HG03558 (cell line): ENCODE measurements around the gene CD248.
"Not testable (repeated sequence)": the region's sequence is repeated elsewhere in the genome, so short reads cannot be mapped to it uniquely, and the experiment has no call there.

Source experiments
- ATAC-seq: cut with Tn5 transposase; IDR thresholded peaks from one replicate; pipeline ENCODE4 v1.9.1; 2021; ENCODE audit warnings: moderate number of reproducible peaks; ENCODE audit not compliant: unreplicated experiment; ENCODE audit errors: extremely low read depth

The CD248 gene, protein sequence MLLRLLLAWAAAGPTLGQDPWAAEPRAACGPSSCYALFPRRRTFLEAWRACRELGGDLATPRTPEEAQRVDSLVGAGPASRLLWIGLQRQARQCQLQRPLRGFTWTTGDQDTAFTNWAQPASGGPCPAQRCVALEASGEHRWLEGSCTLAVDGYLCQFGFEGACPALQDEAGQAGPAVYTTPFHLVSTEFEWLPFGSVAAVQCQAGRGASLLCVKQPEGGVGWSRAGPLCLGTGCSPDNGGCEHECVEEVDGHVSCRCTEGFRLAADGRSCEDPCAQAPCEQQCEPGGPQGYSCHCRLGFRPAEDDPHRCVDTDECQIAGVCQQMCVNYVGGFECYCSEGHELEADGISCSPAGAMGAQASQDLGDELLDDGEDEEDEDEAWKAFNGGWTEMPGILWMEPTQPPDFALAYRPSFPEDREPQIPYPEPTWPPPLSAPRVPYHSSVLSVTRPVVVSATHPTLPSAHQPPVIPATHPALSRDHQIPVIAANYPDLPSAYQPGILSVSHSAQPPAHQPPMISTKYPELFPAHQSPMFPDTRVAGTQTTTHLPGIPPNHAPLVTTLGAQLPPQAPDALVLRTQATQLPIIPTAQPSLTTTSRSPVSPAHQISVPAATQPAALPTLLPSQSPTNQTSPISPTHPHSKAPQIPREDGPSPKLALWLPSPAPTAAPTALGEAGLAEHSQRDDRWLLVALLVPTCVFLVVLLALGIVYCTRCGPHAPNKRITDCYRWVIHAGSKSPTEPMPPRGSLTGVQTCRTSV

DNA sequence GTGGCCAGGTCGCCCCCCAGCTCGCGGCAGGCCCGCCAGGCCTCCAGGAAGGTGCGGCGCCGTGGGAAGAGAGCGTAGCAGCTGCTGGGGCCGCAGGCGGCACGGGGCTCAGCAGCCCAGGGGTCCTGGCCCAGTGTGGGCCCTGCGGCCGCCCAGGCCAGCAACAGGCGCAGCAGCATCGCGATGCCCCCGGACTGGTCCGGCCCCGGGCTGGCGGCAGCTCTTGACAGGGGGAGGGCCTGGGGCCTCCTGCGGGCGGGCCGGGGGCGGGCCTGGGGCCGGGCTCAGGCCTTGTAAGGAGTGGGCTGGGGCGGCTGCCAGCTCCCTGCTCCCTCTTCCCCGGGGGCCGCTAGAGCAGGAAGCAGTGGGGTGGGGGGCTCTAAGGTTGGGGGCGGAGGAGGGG is at the start of gene CD248:
CD248 (minus strand) TSS at position 196 of the 403 bp plus-strand sequence; CDS start at position 179, 17 bp downstream.
- no peak for ATAC-seq

DNA sequence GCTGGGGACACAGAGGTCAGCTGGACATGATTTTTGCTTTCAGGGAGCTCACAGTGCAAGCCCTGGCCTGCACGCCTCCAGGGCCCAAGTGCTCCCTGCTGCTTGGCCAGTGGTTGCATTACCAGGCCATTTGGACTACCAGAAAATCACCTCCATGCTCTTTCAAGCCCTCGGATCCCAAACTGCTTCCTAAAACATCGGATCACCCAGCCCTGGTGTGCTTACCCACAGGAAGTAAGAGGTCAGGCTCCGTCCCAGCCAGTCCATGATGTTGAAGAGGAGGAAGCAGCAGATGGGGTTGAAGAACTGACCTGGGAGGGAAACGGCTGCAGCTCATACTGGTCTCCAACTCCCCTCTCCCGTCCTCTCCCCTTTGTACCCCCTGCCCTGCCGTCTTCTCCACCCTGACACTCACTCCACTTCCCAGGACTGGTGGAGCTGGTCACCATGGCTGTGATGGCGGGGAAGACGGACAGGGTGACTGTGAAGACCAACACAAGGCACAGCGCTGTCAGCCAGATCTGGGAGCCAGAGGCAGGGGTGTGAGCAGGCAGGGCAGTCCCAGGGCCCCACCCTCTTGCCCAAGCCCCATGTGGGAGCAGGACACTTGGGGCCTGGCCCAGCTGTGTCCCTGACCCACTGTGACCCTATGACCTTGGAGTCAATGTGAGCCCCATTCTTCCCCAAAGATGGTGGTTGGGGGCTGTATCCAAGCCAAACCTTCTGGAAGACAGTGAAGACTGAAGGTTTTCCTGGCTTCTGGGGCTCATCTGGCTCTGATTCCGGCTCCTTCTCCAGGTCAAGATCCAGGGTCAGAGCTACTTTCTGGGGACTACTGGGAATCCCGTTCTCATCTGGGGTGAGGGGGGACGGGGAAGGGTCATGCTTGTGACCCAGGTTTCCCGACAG is 49.1 kb upstream of the CD248 start:
- ATAC-seq: no peak

DNA sequence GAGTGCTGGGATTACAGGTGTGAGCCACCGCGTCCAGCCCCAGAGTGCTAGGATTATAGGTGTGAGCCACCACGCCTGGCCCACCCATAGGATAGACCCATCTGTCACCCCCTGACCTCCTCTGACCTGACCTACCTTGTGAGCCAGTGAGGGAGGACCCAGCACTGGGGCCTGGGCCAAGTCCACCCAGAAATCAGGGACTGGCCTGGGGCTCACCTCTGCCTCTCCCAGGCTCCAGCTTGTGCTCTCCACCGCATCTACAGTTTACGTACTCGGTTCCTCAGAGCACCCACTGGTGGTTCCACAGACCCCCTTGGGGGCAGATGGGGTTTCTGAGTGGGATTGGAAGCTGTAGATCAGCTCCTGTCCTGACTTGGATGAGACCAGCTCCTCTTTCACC is 48.3 kb upstream of the CD248 start:
- ATAC-seq: no peak

DNA sequence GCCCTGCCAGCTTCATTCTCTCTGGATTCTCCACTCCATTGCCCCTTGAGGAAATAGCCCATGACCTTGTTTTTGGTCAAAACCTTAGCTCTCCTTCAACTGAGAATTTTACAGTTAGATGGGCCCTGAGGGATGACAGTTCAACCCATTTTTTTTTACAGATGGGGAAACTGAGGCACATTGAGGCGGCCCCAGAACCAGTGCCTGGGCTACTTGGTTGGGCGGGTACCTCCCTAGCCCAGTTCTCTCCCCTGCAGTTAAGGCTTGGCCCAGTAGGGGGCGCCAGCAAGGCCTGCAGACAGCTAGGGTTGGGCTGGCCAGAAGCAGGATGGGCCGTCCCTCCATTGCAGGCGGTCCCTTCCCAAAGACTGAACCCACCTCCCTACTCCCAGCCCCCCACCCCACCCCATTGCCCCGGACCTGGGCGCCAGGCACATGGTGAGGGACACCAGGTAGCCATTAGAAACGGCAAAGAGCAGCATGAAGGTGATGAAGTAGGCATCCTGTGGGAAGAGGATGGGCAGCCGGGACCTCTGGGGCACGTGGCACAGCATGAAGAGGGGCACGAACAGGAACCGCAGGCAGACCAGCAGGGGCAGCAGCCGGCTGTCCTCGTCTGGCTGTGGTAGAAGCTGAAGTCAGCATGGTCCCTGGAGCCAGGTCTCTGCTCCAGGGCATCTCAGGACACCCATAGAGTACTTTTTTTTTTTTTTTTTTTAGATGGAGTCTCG is 47.1 kb upstream of the CD248 start:
- ATAC-seq: no peak

DNA sequence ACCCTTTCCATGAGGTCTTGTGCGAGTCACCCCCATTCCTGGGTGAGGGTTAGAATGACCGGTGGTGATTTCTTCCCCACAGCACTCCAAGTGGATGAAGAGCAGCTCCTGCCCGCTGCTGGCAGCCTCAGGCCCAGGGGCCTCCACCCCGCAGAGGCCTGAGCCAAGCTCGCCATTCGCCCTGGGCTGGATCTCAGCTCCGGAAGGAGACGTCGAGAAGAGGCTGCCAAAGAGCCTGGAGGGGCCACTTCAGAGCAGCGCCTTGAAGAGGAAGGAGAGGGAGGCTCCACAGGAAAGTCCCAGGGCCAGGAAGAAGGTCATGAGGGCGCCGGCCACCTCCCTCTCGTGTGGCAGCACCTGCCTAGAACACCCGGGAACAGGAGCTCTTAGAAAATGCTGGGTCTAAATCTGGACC is 46.4 kb upstream of the CD248 start:
- no peak for ATAC-seq

DNA sequence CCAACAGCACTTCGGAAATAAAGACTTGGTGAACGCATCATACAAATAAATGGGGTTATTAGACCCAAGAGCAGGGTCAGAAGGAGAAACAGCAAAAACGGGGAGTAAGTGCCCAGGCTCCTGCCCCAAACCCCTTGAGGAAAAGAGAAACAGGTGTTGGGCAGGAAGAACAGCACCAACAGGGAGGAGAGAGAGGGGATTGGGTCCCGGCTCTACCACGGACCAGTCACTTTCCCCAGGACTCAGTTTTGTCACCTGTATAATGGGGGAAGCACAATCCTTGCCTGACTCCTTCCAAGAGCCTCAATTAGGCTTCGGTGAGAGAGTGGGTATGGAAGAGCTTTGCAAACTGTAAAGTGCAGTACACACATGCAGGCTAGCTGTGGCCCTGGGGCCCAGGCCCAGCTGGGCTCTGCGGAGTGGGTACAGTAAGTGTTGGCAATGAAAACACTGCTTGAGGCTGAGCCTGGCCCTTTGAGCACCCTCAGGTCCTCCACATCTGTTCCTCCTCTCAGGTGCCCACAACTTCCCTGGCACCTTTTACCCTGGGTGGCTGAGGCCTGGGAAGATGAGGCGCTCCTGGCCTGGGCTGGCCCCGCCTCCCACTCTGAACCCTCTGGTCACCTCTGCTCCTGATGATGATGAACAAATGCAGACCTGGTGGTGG is 45.8 kb upstream of the CD248 start:
- no peak for ATAC-seq

DNA sequence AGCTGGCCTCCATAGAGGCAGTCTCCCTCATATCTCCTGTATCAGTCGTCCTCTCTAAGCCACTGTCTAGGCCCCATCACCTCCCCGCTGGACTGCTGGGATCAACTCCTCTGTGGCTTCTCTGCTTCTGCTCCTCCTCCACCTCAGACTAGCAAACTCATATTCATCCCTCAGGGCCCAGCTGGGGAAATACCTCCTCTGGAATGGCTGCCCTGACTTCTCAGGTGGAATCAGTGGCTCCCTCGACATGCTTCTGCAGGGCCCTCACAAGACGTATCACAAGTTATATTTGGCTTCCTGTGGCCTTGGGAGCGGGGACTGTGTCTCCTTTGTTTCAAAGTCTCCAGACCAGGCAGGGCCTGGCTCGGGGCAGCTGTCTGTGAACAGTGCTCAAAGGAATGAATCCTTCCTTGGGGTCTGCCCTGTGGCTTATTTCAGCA is 44.7 kb upstream of the CD248 start:
- ATAC-seq: no peak

DNA sequence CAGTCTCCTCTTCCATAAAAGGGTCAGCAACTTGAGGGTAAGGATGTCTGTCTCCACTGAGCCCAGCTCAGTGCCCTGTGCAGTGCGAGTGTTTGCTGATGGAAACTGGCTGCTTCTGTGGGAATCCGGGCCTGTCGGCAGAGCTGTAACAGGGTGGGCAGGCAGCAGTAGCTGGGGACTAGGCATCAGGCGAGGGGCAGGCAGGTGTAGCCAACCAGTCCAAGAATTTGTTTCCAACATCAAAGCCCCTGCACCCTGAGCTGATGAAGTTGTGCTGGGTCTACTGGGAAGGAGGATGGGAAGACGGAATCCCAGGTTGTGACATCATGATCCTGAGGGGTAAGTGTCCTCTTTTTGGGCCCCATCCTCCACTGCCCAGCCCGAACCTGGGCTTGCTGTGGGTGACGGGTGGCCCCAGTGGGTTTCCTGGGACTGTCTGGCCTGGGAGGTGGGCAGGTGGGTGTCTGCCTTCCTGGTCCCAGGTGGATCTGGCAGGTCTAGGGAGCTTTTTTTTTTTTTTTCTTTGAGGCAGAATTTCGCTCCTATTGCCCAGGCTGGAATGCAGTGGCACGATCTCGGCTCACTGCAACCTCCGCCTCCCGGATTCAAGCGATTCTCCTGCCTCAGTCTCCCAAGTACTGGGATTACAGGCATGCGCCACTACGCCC is 43.7 kb upstream of the CD248 start:
- no peak for ATAC-seq

DNA sequence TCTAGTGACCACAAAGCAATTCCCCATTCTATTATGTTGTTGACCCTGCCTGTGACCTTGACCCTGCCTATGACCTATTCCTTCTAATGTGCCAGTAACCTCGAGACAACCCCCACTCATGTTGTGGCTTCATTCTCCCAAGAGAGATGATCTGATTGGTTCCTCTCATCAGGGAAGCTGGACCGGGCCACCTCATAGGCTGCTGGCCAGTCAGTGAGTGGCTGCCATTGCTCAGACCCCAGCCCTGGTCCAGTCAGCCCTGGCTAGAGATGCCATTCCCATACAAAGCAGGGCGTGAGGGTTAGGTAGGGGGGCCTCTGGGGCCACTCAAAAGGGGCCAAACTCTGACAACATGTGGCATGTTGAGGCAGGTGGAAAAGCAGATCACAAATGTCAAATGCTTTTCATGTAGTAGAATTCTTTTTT is 42.8 kb upstream of the CD248 start:
- ATAC-seq: no peak

DNA sequence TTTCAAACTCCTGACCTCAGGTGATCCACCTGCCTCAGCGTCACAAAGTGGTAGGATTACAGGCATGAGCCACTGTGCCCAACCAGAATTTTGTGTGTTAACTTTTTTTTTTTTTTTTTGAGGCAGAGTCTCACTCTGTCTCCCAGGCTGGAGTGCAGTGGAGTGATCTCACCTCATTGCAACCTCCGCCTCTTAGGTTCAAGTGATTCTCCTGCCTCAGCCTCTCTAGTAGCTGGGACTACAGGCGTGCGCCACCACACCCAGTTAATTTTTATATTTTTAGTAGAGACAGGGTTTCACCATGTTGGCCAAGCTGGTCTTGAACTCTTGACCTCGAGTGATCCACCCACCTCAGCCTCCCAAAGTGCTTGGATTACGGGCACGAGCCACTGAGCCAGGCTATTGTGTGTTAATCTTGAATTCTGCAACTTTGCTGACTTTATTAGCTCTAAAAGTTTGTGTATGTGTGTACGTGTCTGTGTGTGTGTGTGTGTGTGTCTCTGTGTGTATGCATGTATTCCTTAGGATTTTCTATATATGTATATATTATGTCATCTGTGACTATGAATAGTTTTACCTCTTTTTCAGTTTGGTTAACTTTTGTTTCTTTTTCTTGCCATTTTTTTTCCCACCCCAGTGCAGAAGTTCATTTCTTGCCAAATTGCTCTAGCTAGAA is 33.9 kb upstream of the CD248 start:
- ATAC-seq: not testable (repeated sequence)

DNA sequence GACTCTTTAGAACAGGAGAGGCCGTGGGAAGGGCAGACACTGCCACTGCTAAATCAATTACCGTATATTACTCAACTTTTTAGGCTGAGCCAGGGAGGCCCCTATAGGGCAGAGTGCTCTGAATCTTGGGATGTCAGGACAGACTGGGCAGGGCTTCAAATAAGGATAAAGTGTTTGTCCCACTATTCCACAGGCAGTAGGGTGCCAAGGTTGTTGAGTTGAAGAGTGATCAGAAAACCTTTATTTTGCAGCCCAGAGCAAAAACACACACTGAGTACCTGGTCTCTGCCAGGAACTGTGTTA is 32.2 kb upstream of the CD248 start:
- no peak for ATAC-seq

DNA sequence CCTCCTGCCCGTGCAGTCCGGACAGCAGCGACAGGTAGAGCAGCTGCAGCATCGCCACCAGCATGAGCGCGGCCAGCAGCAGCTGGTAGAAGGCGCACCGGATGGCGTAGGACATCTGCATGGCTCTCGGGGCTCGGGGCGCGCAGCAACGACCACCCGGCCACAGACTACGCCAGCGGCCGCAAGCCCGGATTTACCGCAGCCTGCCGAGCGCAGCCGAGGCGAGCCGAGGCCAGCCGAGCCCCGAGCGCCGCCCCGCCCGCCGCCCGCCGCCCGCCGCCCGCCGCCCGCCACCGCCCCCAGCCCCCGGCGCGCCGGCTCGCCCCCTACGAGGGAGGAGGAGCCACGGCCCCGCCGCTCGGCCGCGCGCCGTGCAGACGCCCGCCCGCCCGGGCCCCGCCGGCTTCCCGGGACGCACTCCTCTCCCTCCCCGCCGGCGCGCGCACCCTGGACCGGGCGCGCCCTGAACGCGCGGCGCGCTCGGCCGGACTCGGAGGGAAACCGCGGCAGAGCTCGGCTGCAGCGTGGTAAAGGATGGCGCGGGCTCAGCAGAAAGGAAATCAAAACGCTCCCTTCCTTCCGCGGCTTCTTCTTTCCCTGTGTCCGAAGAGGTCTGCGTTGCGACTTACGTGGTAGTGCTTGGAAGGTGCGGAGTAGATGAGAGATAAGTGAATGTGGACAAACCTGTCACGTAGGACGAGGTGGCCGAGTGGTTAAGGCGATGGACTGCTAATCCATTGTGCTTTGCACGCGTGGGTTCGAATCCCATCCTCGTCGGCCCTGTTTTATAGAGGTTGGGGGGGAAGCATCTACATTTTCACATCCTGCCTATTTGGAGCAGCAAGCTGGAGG is 30.8 kb upstream of the CD248 start, which contains the start of gene B4GAT1:
B4GAT1 (minus strand) TSS at position 205 of the 852 bp plus-strand sequence; CDS start at position 121, 84 bp downstream.
- ATAC-seq: no peak

DNA sequence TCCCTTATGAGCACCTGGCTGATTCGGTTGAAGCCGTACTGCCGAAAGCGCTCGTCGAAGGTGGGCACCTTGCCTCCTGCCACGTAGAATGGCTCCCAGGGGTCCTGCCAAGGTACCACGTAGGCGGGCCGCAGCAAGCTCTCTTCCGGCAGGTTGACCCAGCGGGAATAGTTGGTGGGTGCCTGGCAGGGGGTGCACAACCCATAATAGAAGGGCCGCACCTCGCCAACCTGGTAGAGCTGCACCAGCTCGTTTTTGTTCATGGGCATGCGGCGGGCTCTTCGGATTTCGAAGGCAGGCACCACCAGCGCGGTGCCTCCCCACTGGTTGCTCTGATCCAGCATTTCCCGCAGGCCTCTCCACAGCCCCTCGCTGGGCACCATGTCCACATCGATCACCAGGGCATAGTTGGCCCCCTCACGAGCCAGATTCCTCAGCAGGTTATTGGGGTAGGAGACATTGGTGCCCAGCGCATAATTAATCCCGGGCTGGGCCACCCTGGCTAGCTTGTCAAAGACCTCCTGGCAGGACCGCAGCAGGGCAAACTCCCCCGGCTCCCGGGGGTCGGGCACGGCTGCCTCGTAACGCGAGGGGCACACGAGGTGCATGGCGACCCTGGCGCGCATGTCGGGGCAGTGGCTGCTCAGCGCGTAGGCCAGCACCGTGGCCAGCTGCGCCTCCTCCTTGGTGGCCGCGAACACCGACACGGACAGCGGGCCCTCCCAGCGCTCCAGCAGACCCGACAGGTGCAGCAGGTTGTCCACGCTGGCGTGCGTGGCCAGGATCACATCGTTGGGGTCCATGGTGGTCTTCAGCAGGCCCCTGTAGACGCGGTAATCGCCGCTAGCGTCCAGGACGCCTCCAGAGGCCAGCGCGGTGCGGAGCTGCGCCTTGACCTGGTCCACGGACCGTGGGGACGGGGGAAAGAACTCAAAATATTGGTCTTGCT is 29.9 kb upstream of the CD248 start:
- ATAC-seq: no peak

DNA sequence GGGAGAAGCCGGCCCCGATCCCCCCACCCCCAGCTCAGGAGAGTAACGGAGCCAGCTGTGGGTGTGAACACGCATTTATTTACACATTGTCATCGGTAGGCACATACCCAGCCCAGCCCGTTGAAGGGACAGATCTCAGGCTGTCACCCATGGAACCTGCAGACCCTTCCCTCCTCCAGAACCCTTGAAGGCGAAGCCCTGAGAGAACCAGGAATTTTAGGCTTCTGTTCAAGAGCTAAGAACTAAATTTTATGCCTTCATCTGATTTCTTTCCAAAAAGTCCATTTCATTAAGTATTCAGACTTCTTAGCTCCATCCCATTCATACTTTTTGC is 28.4 kb upstream of the CD248 start:
- ATAC-seq: no peak

DNA sequence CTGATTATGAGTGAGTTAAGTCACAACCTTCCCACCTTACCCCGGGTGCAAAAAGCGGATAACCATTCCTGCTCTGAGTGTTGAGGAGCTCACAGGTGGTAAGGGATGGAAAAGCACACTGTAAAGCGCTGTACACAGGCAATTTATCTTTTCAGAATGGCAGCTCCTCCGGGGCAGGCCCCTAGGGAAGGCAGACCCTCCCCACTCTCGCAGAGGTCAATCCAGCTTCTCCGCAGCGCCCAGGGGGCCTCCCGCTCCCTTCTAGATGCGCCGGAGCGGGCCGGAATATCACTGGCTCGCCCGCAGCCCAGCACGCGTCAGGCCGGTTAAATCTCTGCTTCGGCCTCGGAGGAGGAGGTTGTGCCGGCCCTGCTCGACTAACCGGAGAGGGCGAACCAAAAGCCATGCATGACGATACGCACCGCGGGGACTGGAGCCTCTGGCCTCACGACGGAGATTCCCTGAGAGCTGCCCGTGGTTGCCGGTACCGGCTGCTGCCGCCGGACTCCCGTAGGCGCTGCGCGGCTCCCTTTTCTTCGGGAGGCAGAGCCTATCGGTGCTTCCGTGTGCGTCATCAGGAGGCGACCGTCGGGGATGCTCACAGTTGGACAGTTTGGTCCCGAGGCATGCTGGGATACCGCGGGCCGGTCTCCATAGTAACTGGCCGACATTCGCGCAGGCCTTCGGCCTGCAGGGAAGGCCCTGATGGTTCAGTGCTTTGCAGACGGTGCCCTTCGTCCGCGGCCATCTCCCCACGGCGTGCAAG is 27.9 kb upstream of the CD248 start, which contains the start of gene BRMS1:
BRMS1 (minus strand) TSS at position 555 of the 766 bp plus-strand sequence. CDS start 2,870 bp downstream, outside the sequence.
- ATAC-seq: no peak

DNA sequence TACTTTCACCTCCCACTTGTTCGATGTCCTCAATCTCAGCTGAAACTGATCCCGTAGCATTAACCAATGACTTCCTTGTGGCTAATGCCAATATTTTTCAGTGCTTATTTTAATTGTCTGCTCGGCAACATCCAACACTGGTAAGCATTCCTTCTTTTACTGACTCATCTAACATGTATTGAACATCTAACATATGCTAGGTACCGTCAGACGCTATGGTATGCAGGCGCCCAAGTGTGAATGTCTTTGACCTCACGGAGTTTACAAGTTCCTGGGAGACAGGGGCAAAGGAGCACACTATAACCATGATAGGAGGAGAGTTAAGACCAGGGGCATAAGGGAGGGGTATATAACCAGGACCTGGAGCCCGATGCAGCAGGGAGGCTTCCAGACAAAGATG is 26.3 kb upstream of the CD248 start:
- no peak for ATAC-seq
